ENCODE results near the gene OSBPL3.

The OSBPL3 gene

DNA sequence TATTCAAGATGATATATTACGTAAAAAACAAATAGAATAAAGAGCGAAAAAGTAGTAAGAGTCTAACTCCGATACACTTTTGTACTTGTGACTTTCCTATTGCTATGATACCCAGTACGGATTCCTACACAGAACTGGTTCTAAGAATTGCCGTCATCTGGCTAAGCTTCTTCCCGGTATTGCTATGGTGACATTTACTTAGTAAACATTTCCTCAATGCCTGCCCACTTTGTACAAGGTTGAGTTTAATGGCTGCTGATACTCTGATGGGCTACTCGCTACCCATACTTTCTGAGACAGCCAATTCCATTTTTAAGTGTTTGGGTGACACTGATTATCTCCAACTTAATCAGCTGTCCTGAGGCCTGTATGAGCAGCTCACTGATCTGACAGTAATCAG, 55.6 kb downstream of the OSBPL3 start:
- Histone ChIP-seq H3K9me2 (replicated peaks; ENCODE audit: insufficient read depth, low read length) (no peaks in the 10 kb centered on the region), H3K4me3 (ENCODE audit: insufficient read depth, low read length, poor library complexity, severe bottlenecking) (no peak overlapping the region), H2AFZ (ENCODE audit: low read depth, low read length, severe bottlenecking) (no peak overlapping the region), H3K27ac (ENCODE audit: low read depth, low read length) (no peak overlapping the region), H3K36me3 (ENCODE audit: low read length) (no peaks in the 10 kb centered on the region), H3K9me3 (ENCODE audit: insufficient read depth, low read length) (no peaks in the 10 kb centered on the region), H3K9ac (ENCODE audit: low read length) (no peak overlapping the region), H3K79me2 (ENCODE audit: insufficient read depth, low read length) (peaks cover 99% of the 10 kb centered on the region), H3K4me2 (ENCODE audit: low read depth, low read length, poor library complexity, severe bottlenecking) (no peak overlapping the region), H3F3A (ENCODE audit: insufficient read depth) (no peaks in the 10 kb centered on the region), H3K27me3 (ENCODE audit: low read length) (no peaks in the 10 kb centered on the region), H4K20me1 (ENCODE audit: low read depth, low read length) (peaks cover 29% of the 10 kb centered on the region)
- TF ChIP-seq CTCF (IDR thresholded peaks at IDR 0.05; ENCODE audit: insufficient read depth, low read length, poor library complexity, severe bottlenecking) (no peak), EZH2phosphoT487 (conservative IDR thresholded peaks at IDR 0.05; ENCODE audit: low read length) (no peak)

DNA sequence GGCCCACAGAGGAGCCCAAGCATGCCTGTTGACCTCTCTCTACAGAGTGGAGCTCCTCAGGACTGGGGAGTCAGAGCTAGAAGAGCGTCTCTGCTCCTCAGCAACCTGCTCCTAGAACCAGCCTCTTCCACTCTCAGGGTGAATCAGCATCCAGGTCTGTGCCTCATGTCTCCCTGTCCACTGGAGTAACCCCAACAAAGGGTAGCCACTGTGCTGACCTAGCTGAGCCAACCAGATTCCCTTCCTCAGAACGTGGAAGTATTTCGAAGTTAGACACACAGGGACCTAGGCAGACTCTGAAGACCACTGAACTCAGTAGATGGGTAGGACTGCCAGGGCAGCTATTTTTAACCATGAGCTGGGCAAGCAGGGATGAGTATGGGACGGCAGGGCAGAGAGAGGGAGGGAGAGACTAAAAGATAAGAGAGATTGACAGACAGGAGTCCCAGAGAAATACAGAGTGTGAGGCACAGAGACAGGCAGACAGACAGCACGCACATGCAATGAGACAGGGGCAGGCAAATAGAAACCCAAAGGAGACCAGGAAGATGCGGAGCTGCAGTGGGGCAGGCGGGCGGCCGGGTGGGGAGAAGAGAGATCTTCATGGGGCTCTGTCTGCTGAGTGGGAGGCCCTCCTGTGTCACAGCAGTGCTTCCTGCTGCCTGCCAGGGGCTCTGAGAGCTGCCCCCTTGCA, 56.7 kb downstream of the OSBPL3 start:
- Histone ChIP-seq H4K20me1 (ENCODE audit: low read depth, low read length) (peaks cover 35% of the 10 kb centered on the region), H2AFZ (ENCODE audit: low read depth, low read length, severe bottlenecking) (no peak overlapping the region), H3K36me3 (ENCODE audit: low read length) (no peaks in the 10 kb centered on the region), H3K9me3 (ENCODE audit: insufficient read depth, low read length) (no peaks in the 10 kb centered on the region), H3K4me2 (ENCODE audit: low read depth, low read length, poor library complexity, severe bottlenecking) (no peak overlapping the region), H3F3A (ENCODE audit: insufficient read depth) (no peaks in the 10 kb centered on the region), H3K27me3 (ENCODE audit: low read length) (no peaks in the 10 kb centered on the region), H3K9ac (ENCODE audit: low read length) (no peak overlapping the region), H3K9me2 (replicated peaks; ENCODE audit: insufficient read depth, low read length) (no peaks in the 10 kb centered on the region), H3K79me2 (ENCODE audit: insufficient read depth, low read length) (peaks cover 99% of the 10 kb centered on the region), H3K27ac (ENCODE audit: low read depth, low read length) (no peak overlapping the region), H3K4me3 (ENCODE audit: insufficient read depth, low read length, poor library complexity, severe bottlenecking) (no peak overlapping the region)
- TF ChIP-seq CTCF (IDR thresholded peaks at IDR 0.05; ENCODE audit: insufficient read depth, low read length, poor library complexity, severe bottlenecking): no peak
- TF ChIP-seq EZH2phosphoT487 (conservative IDR thresholded peaks at IDR 0.05; ENCODE audit: low read length): no peak

DNA sequence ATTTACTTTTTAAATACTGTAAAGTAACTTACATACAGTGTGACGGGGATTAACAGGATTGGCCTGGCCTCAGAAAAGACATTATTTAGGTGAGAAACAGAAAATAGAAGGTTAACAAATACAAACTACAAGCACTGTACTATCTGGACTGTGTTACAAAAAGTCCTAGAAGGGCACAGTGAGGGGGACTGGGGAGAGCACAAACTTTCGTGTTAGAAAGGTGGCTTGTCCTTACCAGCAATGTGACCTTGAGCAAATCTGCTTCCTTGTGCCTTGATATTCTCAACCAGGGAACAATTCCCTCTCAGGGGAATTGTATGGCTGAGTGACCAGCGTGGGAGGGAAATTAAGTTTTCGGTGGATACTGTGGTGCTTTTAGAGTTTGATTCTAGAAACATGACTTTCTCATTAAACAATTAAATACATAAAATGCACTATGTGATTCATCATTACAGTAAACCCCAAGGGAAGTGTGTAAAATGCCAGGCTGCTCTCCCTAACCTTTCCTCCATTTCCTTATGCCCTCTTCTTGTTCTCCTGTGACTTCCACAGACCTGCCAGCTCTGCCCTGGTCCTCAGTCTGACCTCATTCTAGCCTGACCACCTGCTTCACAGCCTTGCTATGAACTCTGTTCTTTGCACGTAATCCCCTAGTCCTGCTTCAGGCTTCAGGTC, 57.7 kb downstream of the OSBPL3 start:
- H3K27ac ChIP-seq (ENCODE audit: low read depth, low read length): no peak overlapping the region
- no peaks in the 10 kb centered on the region for H3K9me3 ChIP-seq (ENCODE audit: insufficient read depth, low read length)
- no peaks in the 10 kb centered on the region for H3K36me3 ChIP-seq (ENCODE audit: low read length)
- no peaks in the 10 kb centered on the region for H3K27me3 ChIP-seq (ENCODE audit: low read length)
- H3K9me2 ChIP-seq (replicated peaks; ENCODE audit: insufficient read depth, low read length): no peaks in the 10 kb centered on the region
- H3K4me3 ChIP-seq (ENCODE audit: insufficient read depth, low read length, poor library complexity, severe bottlenecking): no peak overlapping the region
- peaks cover 35% of the 10 kb centered on the region for H4K20me1 ChIP-seq (ENCODE audit: low read depth, low read length)
- H3K79me2 ChIP-seq (ENCODE audit: insufficient read depth, low read length): peaks cover 99% of the 10 kb centered on the region
- no peaks in the 10 kb centered on the region for H3F3A ChIP-seq (ENCODE audit: insufficient read depth)
- TF ChIP-seq CTCF (IDR thresholded peaks at IDR 0.05; ENCODE audit: insufficient read depth, low read length, poor library complexity, severe bottlenecking) (no peak), EZH2phosphoT487 (conservative IDR thresholded peaks at IDR 0.05; ENCODE audit: low read length) (no peak)
- H3K4me2 ChIP-seq (ENCODE audit: low read depth, low read length, poor library complexity, severe bottlenecking): no peak overlapping the region
- no peak overlapping the region for H3K9ac ChIP-seq (ENCODE audit: low read length)
- no peak overlapping the region for H2AFZ ChIP-seq (ENCODE audit: low read depth, low read length, severe bottlenecking)
